Thymus (tissue), 11 donors: ENCODE results near the gene SCP2. TPM values are rescaled to one million over a fixed set of nuclear protein-coding genes. Genes with fewer than 3 reads are reported as not detected.

Source experiments
- DNase-seq, 9 donors: peaks; one replicate each; pipeline ENCODE4 v3.0.0-alpha.2; 2013; ENCODE audit warnings: low spot score in 9 of 9, low read depth in 6 of 9, missing footprints in 1 of 9
- H3K27ac ChIP-seq, 2 donors: one replicate each; pipeline ENCODE4 v1.5.1; 2013; ENCODE audit warnings: control low read depth in 1 of 2, low read depth in 1 of 2, low read length in 1 of 2, mild to moderate bottlenecking in 1 of 2, moderate library complexity in 1 of 2
- H3K27me3 ChIP-seq, 2 donors: one replicate each; pipeline ENCODE4 v1.5.1; 2013; ENCODE audit warnings: low read length in 1 of 2; ENCODE audit not compliant: control insufficient read depth in 2 of 2, insufficient read depth in 1 of 2
- H3K36me3 ChIP-seq, 2 donors: one replicate each; pipeline ENCODE4 v1.5.1; 2013; ENCODE audit warnings: low read length in 1 of 2, mild to moderate bottlenecking in 1 of 2, moderate library complexity in 1 of 2; ENCODE audit not compliant: control insufficient read depth in 2 of 2, insufficient read depth in 2 of 2
- H3K4me1 ChIP-seq, 2 donors: one replicate each; pipeline ENCODE4 v1.5.1; 2013; ENCODE audit warnings: low read length in 2 of 2; ENCODE audit not compliant: control insufficient read depth in 2 of 2, insufficient read depth in 2 of 2
- H3K4me3 ChIP-seq, 2 donors: one replicate each; pipeline ENCODE4 v1.5.1; 2013; ENCODE audit warnings: low read length in 2 of 2, control low read depth in 1 of 2, mild to moderate bottlenecking in 1 of 2
- H3K9me3 ChIP-seq, 2 donors: one replicate each; pipeline ENCODE4 v1.5.1; 2013; ENCODE audit warnings: low read length in 1 of 2, mild to moderate bottlenecking in 1 of 2; ENCODE audit not compliant: control insufficient read depth in 2 of 2, insufficient read depth in 1 of 2
- WGBS: extraction: QIAGEN DNeasy Blood & Tissue Kit; methylation state at CpG from one replicate; pipeline ENCODE4 v1.1.7; 2013; 5-methylcytosine and 5-hydroxymethylcytosine counted together
- polyA plus RNA-seq: library from polyadenylated mRNA; stranded (reverse); fragments of 200-250 nt; gene quantifications from one replicate; pipeline ENCODE4 v1.2.3, GENCODE V29; 2013
- total RNA-seq: library from RNA; stranded (reverse); fragments of 120-200 nt; gene quantifications from one replicate; pipeline ENCODE4 v1.2.4, GENCODE V29; 2013
- donor health status: healthy.

The SCP2 gene
- total and polyA plus RNA-seq, 2 donors: 141 to 179 TPM

DNA sequence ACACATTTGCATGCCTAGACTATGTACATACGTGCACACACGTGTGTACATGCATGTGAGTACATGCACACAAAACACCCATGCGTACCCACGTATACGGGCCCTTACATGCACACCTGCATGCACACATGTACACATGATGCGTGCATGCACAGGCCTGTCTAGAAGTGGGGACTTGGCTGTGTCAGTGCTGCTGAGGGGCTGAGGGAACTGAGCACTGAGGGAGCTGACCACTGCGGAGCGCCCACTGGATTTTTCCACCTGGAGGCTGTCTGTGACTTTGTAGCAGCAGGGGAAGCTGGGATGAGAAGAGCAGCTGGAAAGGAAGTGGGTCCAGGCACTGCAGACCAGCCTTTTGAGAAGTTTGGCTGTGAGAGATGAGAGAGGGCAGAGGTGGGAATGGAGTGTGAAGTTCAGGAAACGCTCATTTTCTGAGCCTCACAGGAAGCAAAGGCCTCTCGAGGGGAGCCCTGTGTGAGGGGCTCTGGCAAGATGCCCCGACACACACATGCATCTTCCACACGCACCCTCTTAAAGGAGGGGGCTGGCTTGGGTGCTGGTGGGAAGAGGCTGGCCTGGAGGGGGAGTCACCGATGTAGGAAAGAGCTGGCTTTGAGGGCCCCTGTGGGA, 155.9 kb downstream of the SCP2 start:
- Histone ChIP-seq H3K27me3 (no peaks in the 10 kb centered on the region), H3K4me1 (peaks cover 0 to 9% of the 10 kb centered on the region in 2 donors), H3K4me3 (no peak overlapping the region), H3K9me3 (no peaks in the 10 kb centered on the region), H3K27ac (no peak overlapping the region), H3K36me3 (no peaks in the 10 kb centered on the region)
- peak in 1 of 9 donors; percentile 12 for DNase-seq
- WGBS: 82% methylated on average over 13 of the region's 13 CpGs

- Histone ChIP-seq H3K4me1 (peaks cover 0 to 9% of the 10 kb centered on the region in 2 donors), H3K27ac (no peak overlapping the region), H3K4me3 (no peak overlapping the region), H3K9me3 (no peaks in the 10 kb centered on the region), H3K36me3 (no peaks in the 10 kb centered on the region), H3K27me3 (no peaks in the 10 kb centered on the region)
- no peak for DNase-seq
- WGBS: 91% methylated on average over 17 of the region's 17 CpGs
Observed at GRCh38 chr1:53083636-53084588, 156.8 kb downstream of the SCP2 start.

DNA sequence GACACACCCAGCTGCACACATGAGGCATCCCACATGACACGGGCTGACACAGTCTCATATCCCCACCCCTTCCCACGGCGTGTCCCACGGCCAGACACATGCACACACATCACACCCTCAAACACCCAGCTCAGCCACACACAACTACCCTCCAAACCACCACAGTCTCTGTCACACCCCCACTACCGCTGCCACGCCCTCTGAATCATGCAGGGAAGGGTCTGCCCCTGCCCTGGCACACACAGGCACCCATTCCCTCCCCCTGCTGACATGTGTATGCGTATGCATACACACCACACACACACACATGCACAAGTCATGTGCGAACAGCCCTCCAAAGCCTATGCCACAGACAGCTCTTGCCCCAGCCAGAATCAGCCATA, 157.5 kb downstream of the SCP2 start:
- Histone ChIP-seq H3K27ac (no peak overlapping the region), H3K4me3 (no peak overlapping the region), H3K27me3 (no peaks in the 10 kb centered on the region), H3K36me3 (no peaks in the 10 kb centered on the region), H3K4me1 (peaks cover 0 to 9% of the 10 kb centered on the region in 2 donors), H3K9me3 (no peaks in the 10 kb centered on the region)
- 96% methylated on average over 8 of the region's 8 CpGs for WGBS
- DNase-seq: no peak

GRCh38 chr1:53085405-53085804, 158.3 kb downstream of the SCP2 start:
- WGBS: 97% methylated on average over 8 of the region's 8 CpGs
- DNase-seq: no peak

DNA sequence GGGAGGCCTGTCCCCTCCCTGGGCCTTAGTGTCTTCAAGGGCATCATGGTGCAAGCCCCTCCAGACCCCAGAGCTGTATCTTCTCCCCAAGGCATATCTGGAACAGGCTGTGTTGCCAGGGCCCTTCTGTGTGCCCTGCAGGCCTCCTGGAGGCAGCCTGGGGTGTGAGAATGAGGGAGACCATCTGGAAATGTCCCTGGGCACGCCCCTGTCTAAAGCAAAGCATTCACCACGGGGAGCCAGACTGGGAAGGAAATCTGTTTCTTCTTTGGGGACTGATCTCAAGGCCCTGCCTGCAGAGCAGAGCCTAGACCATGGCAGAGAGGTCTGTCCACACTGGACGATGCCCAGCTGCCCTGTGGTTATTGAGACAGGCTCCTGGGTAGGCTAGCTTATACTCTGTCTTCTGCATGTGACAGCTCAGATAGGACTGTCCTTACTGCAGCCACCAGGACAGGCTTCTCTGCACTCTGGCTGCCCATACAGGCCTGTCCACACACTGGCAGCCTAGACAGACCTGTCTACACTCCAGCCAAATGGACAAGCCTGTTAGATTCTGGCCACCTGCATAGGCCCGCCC, 159.5 kb downstream of the SCP2 start:
- Histone ChIP-seq H3K27me3 (no peaks in the 10 kb centered on the region), H3K27ac (no peak overlapping the region), H3K36me3 (no peaks in the 10 kb centered on the region), H3K4me1 (peaks cover 0 to 9% of the 10 kb centered on the region in 2 donors), H3K4me3 (no peak overlapping the region), H3K9me3 (no peaks in the 10 kb centered on the region)
- WGBS: 92% methylated on average over 4 of the region's 4 CpGs
- DNase-seq: no peak

More at GRCh38 chr1:53085405-53085804, 158.3 kb downstream of the SCP2 start:
- H3K27ac ChIP-seq: no peak overlapping the region
- H3K4me1 ChIP-seq: peaks cover 0 to 9% of the 10 kb centered on the region in 2 donors
- no peak overlapping the region for H3K4me3 ChIP-seq
- no peaks in the 10 kb centered on the region for H3K36me3 ChIP-seq
- no peaks in the 10 kb centered on the region for H3K27me3 ChIP-seq
- no peaks in the 10 kb centered on the region for H3K9me3 ChIP-seq

GRCh38 chr1:53087332-53088285, 160.5 kb downstream of the SCP2 start:
- Histone ChIP-seq H3K27ac (no peak overlapping the region), H3K9me3 (no peaks in the 10 kb centered on the region), H3K27me3 (no peaks in the 10 kb centered on the region), H3K4me1 (peaks cover 0 to 9% of the 10 kb centered on the region in 2 donors), H3K4me3 (no peak overlapping the region), H3K36me3 (no peaks in the 10 kb centered on the region)
- DNase-seq: no peak
- WGBS: 95% methylated on average over 27 of the region's 27 CpGs

DNA sequence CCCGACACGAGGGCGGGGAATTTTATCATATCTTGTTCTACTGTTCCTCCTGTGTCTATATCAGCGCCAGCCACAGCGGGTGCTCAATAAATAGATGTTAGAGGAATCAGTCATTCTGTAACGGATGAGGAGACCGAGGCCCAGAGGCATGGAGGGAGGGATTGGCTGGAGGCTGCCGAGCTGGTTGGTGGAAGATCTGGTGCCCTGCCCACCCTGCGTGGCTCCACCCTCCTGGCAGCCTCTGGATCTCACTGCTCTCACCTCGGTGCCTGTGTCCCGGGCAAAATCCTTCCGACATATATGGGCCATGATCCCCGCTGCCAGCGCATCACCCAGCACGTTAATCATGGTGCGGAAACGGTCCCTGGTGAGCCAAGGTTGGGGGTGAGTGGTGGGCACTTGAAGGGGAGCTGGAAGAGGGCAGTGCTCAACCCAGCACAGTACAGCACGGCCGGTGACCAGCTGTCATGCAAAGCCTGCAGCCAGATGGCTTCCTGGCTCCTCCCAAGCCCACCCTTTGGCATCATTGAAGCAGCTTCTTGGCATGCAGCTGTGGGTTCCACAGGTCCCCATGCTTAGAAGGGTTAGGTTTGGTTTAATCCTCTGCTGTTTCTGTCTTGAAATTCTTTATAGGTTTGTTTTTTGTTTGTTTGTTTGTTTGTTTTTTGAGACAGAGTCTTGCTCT, 161.7 kb downstream of the SCP2 start:
- no peaks in the 10 kb centered on the region for H3K9me3 ChIP-seq
- H3K4me3 ChIP-seq: no peak overlapping the region
- H3K27ac ChIP-seq: no peak overlapping the region
- H3K27me3 ChIP-seq: no peaks in the 10 kb centered on the region
- no peaks in the 10 kb centered on the region for H3K36me3 ChIP-seq
- H3K4me1 ChIP-seq: no peaks in the 10 kb centered on the region
- no peak for DNase-seq
- WGBS: 96% methylated on average over 19 of the region's 19 CpGs

DNA sequence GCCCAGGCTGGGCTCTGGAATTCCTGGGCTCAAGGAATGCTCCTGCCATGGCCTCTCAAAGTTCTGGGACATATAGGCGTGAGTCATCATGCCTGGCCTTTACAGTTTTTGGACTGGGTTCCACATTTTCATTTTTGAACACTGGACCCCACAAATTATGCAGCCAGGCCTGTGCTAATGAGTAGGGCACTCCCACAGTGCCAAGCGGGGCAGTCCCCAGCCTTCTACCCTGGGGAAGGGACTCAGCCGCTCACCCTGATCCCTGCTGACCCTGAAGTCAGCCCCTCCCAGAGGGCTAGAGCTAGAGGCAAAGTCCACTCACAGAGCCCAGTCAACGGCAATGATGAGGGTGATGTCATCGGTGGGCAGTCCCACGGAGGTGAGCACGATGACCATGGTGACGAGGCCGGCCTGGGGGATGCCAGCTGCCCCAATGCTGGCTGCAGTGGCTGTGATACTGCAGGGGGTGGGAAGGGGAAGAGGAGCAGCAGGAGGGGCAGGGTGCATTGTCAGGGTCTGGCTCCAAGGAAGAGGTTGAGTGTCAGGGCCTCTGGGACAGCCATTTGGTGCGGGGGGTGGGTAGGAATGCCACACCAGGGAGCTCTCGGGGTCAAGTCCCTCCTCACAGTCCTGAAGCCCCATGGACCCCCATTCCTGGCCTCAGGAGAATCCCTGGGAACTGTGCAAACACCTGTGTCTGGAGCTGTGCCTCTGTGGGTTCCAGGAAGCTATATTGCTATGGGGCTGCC, 162.6 kb downstream of the SCP2 start:
- Histone ChIP-seq H3K4me3 (no peak overlapping the region), H3K9me3 (no peaks in the 10 kb centered on the region), H3K36me3 (no peaks in the 10 kb centered on the region), H3K4me1 (no peaks in the 10 kb centered on the region), H3K27ac (no peak overlapping the region), H3K27me3 (no peaks in the 10 kb centered on the region)
- 97% methylated on average over 11 of the region's 11 CpGs for WGBS
- DNase-seq: no peak
